Trophoblast cell (in vitro differentiated cells and primary cell): ENCODE measurements around the gene YY1.
A peak's percentile ranks its signal among the peaks of the same experiment; 100 is the strongest.

Source experiments
- DNase-seq, 2 donors: peaks; one replicate each; pipeline ENCODE4 v3.0.0-alpha.2; 2016
- H2AFZ ChIP-seq: 2 replicates; pipeline ENCODE4 v1.6.1; 2013; ENCODE audit warnings: low read length, moderate library complexity, mild to moderate bottlenecking; ENCODE audit not compliant: insufficient read depth, poor library complexity
- H2AK5ac ChIP-seq: 2 replicates; pipeline ENCODE4 v1.6.1; 2013; ENCODE audit warnings: mild to moderate bottlenecking, low read length
- H2BK120ac ChIP-seq: 2 replicates; pipeline ENCODE4 v1.6.1; 2013; ENCODE audit warnings: low read length, mild to moderate bottlenecking, moderate library complexity; ENCODE audit not compliant: insufficient read depth, poor library complexity
- H2BK12ac ChIP-seq: 2 replicates; pipeline ENCODE4 v1.6.1; 2013; ENCODE audit warnings: mild to moderate bottlenecking, low read length, moderate library complexity
- H2BK5ac ChIP-seq: 2 replicates; pipeline ENCODE4 v1.6.1; 2013; ENCODE audit warnings: low read length, low read depth, moderate library complexity, mild to moderate bottlenecking; ENCODE audit not compliant: poor library complexity
- H3K14ac ChIP-seq: 2 replicates; pipeline ENCODE4 v1.6.1; 2013; ENCODE audit warnings: mild to moderate bottlenecking, low read length
- H3K18ac ChIP-seq: 2 replicates; pipeline ENCODE4 v1.6.1; 2013; ENCODE audit warnings: mild to moderate bottlenecking, low read length
- H3K23ac ChIP-seq: 2 replicates; pipeline ENCODE4 v1.6.1; 2013; ENCODE audit warnings: low read length
- H3K27ac ChIP-seq: 2 replicates; pipeline ENCODE4 v1.5.1; 2013; ENCODE audit warnings: low read depth, mild to moderate bottlenecking, inconsistent platforms, low read length, moderate library complexity
- H3K27me3 ChIP-seq: 2 replicates; pipeline ENCODE4 v1.6.1; 2013; ENCODE audit warnings: inconsistent platforms, mild to moderate bottlenecking, low read length, moderate library complexity; ENCODE audit not compliant: insufficient read depth
- H3K36me3 ChIP-seq, 2 experiments: 1 replicate in 1 of 2; 2 replicates in 1 of 2; pipeline ENCODE4 v1.6.1; 2013; ENCODE audit warnings: low read length in 2 of 2, mild to moderate bottlenecking in 2 of 2, moderate library complexity in 1 of 2; ENCODE audit not compliant: insufficient read depth in 2 of 2, control insufficient read depth in 1 of 2
- H3K4ac ChIP-seq: 2 replicates; pipeline ENCODE4 v1.6.1; 2013; ENCODE audit warnings: low read depth, mild to moderate bottlenecking, low read length, moderate library complexity
- H3K4me1 ChIP-seq, 2 experiments: 1 replicate in 1 of 2; 2 replicates in 1 of 2; pipeline ENCODE4 v1.6.1; 2013; ENCODE audit warnings: low read length in 2 of 2, mild to moderate bottlenecking in 2 of 2, moderate library complexity in 1 of 2; ENCODE audit not compliant: insufficient read depth in 2 of 2, control insufficient read depth in 1 of 2
- H3K4me2 ChIP-seq: 2 replicates; pipeline ENCODE4 v1.6.1; 2013; ENCODE audit warnings: inconsistent platforms, mild to moderate bottlenecking, low read length, moderate library complexity
- H3K4me3 ChIP-seq: 2 replicates; pipeline ENCODE4 v1.5.1; 2013; ENCODE audit warnings: mild to moderate bottlenecking, low read depth, low read length, inconsistent platforms
- H3K79me1 ChIP-seq: one replicate; pipeline ENCODE4 v1.6.1; 2013; ENCODE audit warnings: low read length
- H3K79me2 ChIP-seq: 2 replicates; pipeline ENCODE4 v1.6.1; 2013; ENCODE audit warnings: low read length, mild to moderate bottlenecking; ENCODE audit not compliant: control insufficient read depth, insufficient read depth, poor library complexity
- H3K9ac ChIP-seq: 2 replicates; pipeline ENCODE4 v1.6.1; 2013; ENCODE audit warnings: mild to moderate bottlenecking, low read length
- H3K9me3 ChIP-seq: 2 replicates; pipeline ENCODE4 v1.6.1; 2013; ENCODE audit warnings: low read depth, mild to moderate bottlenecking, control low read depth, inconsistent platforms, low read length; ENCODE audit not compliant: insufficient read depth
- H4K12ac ChIP-seq: 2 replicates; pipeline ENCODE4 v1.6.1; 2013; ENCODE audit warnings: low read depth, mild to moderate bottlenecking, low read length, moderate library complexity
- H4K8ac ChIP-seq: 2 replicates; pipeline ENCODE4 v1.6.1; 2013; ENCODE audit warnings: low read depth, mild to moderate bottlenecking, low read length, moderate library complexity
- H4K91ac ChIP-seq: one replicate; pipeline ENCODE4 v1.6.1; 2013; ENCODE audit warnings: low read depth, mild to moderate bottlenecking, low read length, moderate library complexity
- WGBS: extraction: QIAGEN DNeasy Blood & Tissue Kit; methylation state at CpG from one replicate; pipeline ENCODE4 v1.1.7; 2013; ENCODE audit warnings: missing lambda C conversion rate; ENCODE audit not compliant: insufficient read length, insufficient coverage; ENCODE audit errors: extremely low coverage; 5-methylcytosine and 5-hydroxymethylcytosine counted together

YY1 gene

DNA sequence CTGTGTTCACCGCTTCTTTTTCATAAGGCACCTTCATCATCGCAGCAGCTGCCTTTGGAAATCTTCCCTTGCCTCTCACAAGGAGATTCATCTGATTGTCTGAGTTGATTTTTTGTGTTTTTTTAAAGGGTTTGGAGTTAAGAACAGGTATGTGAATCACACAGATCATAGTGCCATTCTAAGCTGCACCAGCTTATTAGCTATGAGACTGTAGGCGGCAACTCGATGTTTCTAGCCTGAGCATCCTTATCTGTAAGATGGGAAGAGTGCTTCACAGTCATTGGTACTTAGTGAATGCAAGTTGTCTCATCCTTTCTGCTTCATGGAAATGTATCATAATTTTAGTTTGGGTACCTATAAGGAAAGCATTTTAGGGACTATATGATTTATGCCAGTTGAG, 35.3 kb downstream of the YY1 start:
- Histone ChIP-seq H2AK5ac (no peak overlapping the region), H3K36me3 (peaks cover 11 to 18% of the 10 kb centered on the region in 2 experiments), H4K8ac (no peak overlapping the region), H3K18ac (no peak overlapping the region), H3K4ac (no peak overlapping the region), H3K9me3 (no peaks in the 10 kb centered on the region), H4K91ac (no peak overlapping the region), H3K23ac (no peak overlapping the region), H3K9ac (no peak overlapping the region), H2BK5ac (no peak overlapping the region), H3K14ac (no peak overlapping the region), H3K4me2 (no peak overlapping the region), H3K27me3 (no peaks in the 10 kb centered on the region), H2BK120ac (no peak overlapping the region), H3K79me1 (no peaks in the 10 kb centered on the region), H3K4me3 (no peak overlapping the region), H3K27ac (no peak overlapping the region), H2AFZ (no peak overlapping the region), H3K79me2 (peaks cover 4% of the 10 kb centered on the region), H4K12ac (no peak overlapping the region), H2BK12ac (no peak overlapping the region), H3K4me1 (peaks cover 2 to 3% of the 10 kb centered on the region in 2 experiments)
- no CpG with 5 or more reads among the region's 4 CpGs for WGBS
- DNase-seq: no peak

DNA sequence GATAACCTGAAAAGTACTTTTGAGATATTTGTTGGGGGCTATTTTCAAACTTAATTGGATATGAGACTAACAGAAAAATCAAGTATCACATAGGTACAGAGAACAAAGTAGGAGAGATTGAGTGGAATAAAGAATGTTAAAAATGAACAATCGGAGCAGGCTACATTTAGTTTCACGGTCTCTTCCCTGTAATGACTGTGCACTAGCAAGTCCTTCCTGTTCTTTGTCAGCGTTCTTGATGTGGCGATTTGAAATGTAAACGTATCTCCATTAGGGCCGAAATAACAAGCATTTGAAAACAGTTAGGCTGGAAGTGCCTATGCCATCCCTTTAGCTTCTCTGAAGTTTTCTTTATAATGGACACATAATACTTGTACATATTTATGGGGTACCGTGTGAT, 36.3 kb downstream of the YY1 start:
- no peak overlapping the region for H2BK5ac ChIP-seq
- no peak overlapping the region for H4K91ac ChIP-seq
- peaks cover 6% of the 10 kb centered on the region for H3K79me2 ChIP-seq
- no peak overlapping the region for H4K12ac ChIP-seq
- no peak overlapping the region for H3K14ac ChIP-seq
- DNase-seq: no peak
- H3K36me3 ChIP-seq: peaks cover 11 to 22% of the 10 kb centered on the region in 2 experiments
- no CpG with 5 or more reads among the region's 7 CpGs for WGBS
- no peaks in the 10 kb centered on the region for H3K27me3 ChIP-seq
- H2BK12ac ChIP-seq: no peak overlapping the region
- H2AFZ ChIP-seq: no peak overlapping the region
- no peak overlapping the region for H2AK5ac ChIP-seq
- H4K8ac ChIP-seq: no peak overlapping the region
- no peak overlapping the region for H3K27ac ChIP-seq
- H3K4me1 ChIP-seq: peaks cover 2 to 3% of the 10 kb centered on the region in 2 experiments
- H3K79me1 ChIP-seq: no peaks in the 10 kb centered on the region
- H2BK120ac ChIP-seq: no peak overlapping the region
- H3K4ac ChIP-seq: peak overlapping the region; percentile 54
- H3K9ac ChIP-seq: no peak overlapping the region
- H3K18ac ChIP-seq: no peak overlapping the region
- H3K4me3 ChIP-seq: no peak overlapping the region
- no peak overlapping the region for H3K4me2 ChIP-seq
- no peaks in the 10 kb centered on the region for H3K9me3 ChIP-seq
- H3K23ac ChIP-seq: no peak overlapping the region

DNA sequence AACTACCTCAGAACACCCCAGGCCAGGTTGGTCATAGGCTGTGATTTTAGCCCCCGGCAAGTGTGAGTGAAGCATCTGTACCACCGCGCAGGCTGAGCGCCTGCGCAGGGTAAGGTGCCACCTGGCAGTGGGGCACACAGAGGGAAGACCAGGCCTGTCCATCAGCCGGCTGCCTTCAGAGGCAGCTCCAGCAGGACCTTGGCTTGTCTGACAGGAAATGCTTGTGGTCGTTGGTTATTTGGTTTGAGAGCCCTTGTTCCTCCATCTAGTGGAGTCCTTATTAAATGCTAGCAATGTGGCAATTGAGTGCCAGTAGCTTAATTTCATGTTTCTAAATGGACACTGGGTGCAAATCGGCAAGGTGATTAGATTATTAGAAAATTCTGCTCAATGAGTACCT, 39.8 kb downstream of the YY1 start:
- no peak overlapping the region for H2BK120ac ChIP-seq
- peaks cover 9 to 31% of the 10 kb centered on the region in 2 experiments for H3K36me3 ChIP-seq
- no peak overlapping the region for H3K4me2 ChIP-seq
- no peak overlapping the region for H4K12ac ChIP-seq
- no peak overlapping the region for H3K14ac ChIP-seq
- no peak overlapping the region for H2BK12ac ChIP-seq
- peak overlapping the region; percentile 64 for H3K4ac ChIP-seq
- H2AFZ ChIP-seq: no peak overlapping the region
- H3K79me1 ChIP-seq: no peaks in the 10 kb centered on the region
- H3K9ac ChIP-seq: no peak overlapping the region
- no peak overlapping the region for H4K8ac ChIP-seq
- H3K23ac ChIP-seq: no peak overlapping the region
- H2BK5ac ChIP-seq: no peak overlapping the region
- peaks cover 8% of the 10 kb centered on the region for H3K79me2 ChIP-seq
- no peak overlapping the region for H3K27ac ChIP-seq
- DNase-seq: no peak
- no peak overlapping the region for H3K4me3 ChIP-seq
- no peaks in the 10 kb centered on the region for H3K9me3 ChIP-seq
- no peak overlapping the region for H3K18ac ChIP-seq
- WGBS: no CpG with 5 or more reads among the region's 8 CpGs
- peaks cover 14 to 21% of the 10 kb centered on the region in 2 experiments for H3K4me1 ChIP-seq
- no peak overlapping the region for H2AK5ac ChIP-seq
- no peak overlapping the region for H4K91ac ChIP-seq
- H3K27me3 ChIP-seq: no peaks in the 10 kb centered on the region

DNA sequence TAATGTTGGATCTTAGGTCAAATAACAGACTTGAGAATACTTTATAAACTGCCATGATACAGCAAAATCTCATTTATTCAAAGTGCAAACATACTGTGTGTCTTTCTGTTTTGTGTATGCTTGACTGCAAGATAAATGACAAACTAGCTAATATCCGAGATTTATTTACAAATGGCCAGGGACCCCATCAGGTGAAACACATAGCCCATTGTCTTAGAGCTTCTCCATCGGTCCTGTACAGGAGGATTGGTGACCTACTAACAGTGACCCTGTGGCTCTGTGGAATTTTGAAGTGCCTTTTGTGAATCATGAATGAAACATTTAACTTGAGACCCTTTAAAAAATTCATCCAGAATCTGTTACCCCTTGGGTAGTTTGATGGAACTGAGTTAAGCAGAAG, 40.2 kb downstream of the YY1 start:
- no peaks in the 10 kb centered on the region for H3K79me1 ChIP-seq
- H3K18ac ChIP-seq: no peak overlapping the region
- no peak overlapping the region for H3K23ac ChIP-seq
- no peaks in the 10 kb centered on the region for H3K9me3 ChIP-seq
- no peak overlapping the region for H4K12ac ChIP-seq
- H2BK5ac ChIP-seq: no peak overlapping the region
- H2AK5ac ChIP-seq: no peak overlapping the region
- H3K4ac ChIP-seq: no peak overlapping the region
- no peak overlapping the region for H3K4me3 ChIP-seq
- no peak overlapping the region for H2BK120ac ChIP-seq
- H3K4me2 ChIP-seq: no peak overlapping the region
- H4K91ac ChIP-seq: no peak overlapping the region
- peaks cover 9 to 31% of the 10 kb centered on the region in 2 experiments for H3K36me3 ChIP-seq
- H3K27ac ChIP-seq: no peak overlapping the region
- no peak overlapping the region for H3K9ac ChIP-seq
- no peak overlapping the region for H4K8ac ChIP-seq
- peaks cover 14 to 21% of the 10 kb centered on the region in 2 experiments for H3K4me1 ChIP-seq
- WGBS: no CpG with 5 or more reads among the region's 2 CpGs
- H3K27me3 ChIP-seq: no peaks in the 10 kb centered on the region
- no peak overlapping the region for H3K14ac ChIP-seq
- no peak overlapping the region for H2BK12ac ChIP-seq
- no peak overlapping the region for H2AFZ ChIP-seq
- DNase-seq: no peak
- H3K79me2 ChIP-seq: peaks cover 8% of the 10 kb centered on the region
